Gastroesophageal sphincter (tissue), 4 donors: ENCODE measurements around the gene DNAH17. TPM values are rescaled to one million over a fixed set of nuclear protein-coding genes. Genes with fewer than 3 reads are reported as not detected.

ENCODE experiments used
- ATAC-seq: fragments of 150-250 bp; one replicate; pipeline ENCODE4 v1.9.1; 2016; ENCODE audit warnings: mild to moderate bottlenecking, moderate library complexity
- H3K27ac ChIP-seq, 4 donors: fragments of 200-600 bp; sonication (generic) in 3 of 4; 1 replicate in 3 of 4; 2 replicates in 1 of 4; pipeline ENCODE4 v1.5.1; 2016 to 2019
- H3K27me3 ChIP-seq: fragments of 200-600 bp; sonication (generic); one replicate; pipeline ENCODE4 v1.5.1; 2019
- H3K36me3 ChIP-seq, 2 donors: fragments of 200-600 bp; sonication (generic); one replicate each; pipeline ENCODE4 v1.5.1; 2019; ENCODE audit warnings: control low read depth in 1 of 2
- H3K4me1 ChIP-seq, 3 donors: fragments of 200-600 bp; sonication (generic); 1 replicate in 2 of 3; 2 replicates in 1 of 3; pipeline ENCODE4 v1.5.1; 2016 to 2019; ENCODE audit warnings: control low read depth in 2 of 3
- H3K4me3 ChIP-seq, 2 donors: fragments of 200-600 bp; sonication (generic); one replicate each; pipeline ENCODE4 v1.5.1; 2019; ENCODE audit warnings: mild to moderate bottlenecking in 1 of 2, moderate library complexity in 1 of 2
- H3K9me3 ChIP-seq, 3 donors: fragments of 200-600 bp; sonication (generic); one replicate each; pipeline ENCODE4 v1.5.1; 2017 to 2019; ENCODE audit warnings: control low read depth in 2 of 3
- EP300 ChIP-seq: sonication (generic); formaldehyde crosslinking; IDR thresholded peaks from one replicate; pipeline ENCODE4 v1.6.1; 2017; ENCODE audit warnings: antibody characterized with exemption, mild to moderate bottlenecking
- POLR2A ChIP-seq, 2 donors: fragments of 450-650 bp; IDR thresholded peaks; one replicate each; pipeline ENCODE4 v1.6.1; 2017; ENCODE audit warnings: antibody characterized with exemption in 2 of 2, mild to moderate bottlenecking in 2 of 2, moderate library complexity in 1 of 2
- POLR2AphosphoS5 ChIP-seq: sonication (generic); formaldehyde crosslinking; IDR thresholded peaks from one replicate; pipeline ENCODE4 v1.6.1; 2017; ENCODE audit warnings: antibody characterized with exemption
- WGBS, 2 donors: methylation state at CpG; one replicate each; pipeline ENCODE4 v1.1.5; 2018; ENCODE audit warnings: low coverage in 1 of 2; 5-methylcytosine and 5-hydroxymethylcytosine counted together
- total RNA-seq, 4 donors: library from RNA; depleted of rRNA; stranded (reverse); fragments of >200 nt; gene quantifications; one replicate each; pipeline ENCODE4 v1.1.0, GENCODE V29; 2016
- TF ChIP-seq, protein P1 (sequence below), 4 experiments: fragments of 200-600 bp in 2 of 4; fragments of 450-650 bp in 2 of 4; sonication (generic) in 1 of 4; IDR thresholded peaks; one replicate each; pipeline ENCODE4 v1.5.1; 2017 to 2019; ENCODE audit warnings: antibody characterized with exemption in 4 of 4, mild to moderate bottlenecking in 2 of 4, moderate library complexity in 2 of 4

DNAH17 gene
- total RNA-seq, 4 donors from 2014 or later, result 0.15 TPM; not detected in 3

DNA sequence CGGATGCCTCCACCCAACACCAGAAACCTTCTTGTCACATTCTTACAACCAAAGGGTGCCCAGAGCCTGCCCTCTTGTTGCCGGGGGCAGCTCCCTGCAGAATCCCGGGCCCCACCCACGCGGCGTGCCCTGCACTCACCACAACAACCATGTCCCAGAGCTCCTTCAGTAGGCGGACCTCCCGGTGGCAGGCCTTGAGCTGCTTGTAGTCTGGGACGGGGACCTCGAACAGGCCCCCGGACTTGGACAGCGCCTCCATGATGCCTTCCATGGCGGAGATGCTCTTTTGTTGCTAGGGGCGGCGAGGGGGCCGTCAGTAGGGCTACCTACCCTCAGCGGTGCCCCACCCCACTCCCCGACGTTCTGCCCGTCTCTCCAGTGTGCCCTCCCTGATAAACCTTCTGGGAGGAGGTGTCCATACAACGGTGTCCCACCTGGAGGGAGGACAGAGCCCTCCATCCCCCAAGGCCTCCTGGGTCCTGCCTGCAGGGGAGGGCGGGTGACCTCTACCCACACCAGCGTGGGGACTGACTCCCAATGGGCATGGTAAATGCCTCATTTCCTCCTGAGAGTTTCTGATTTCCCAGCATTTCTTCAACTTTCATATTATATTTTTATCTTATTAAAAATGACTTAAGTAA lies 52.2 kb downstream of the DNAH17 start:
- Histone ChIP-seq H3K4me1 (no peaks in the 10 kb centered on the region), H3K4me3 (no peak overlapping the region), H3K27ac (no peak overlapping the region), H3K36me3 (no peaks in the 10 kb centered on the region), H3K27me3 (no peaks in the 10 kb centered on the region), H3K9me3 (no peaks in the 10 kb centered on the region)
- TF ChIP-seq POLR2AphosphoS5 (no peak), POLR2A (IDR thresholded peaks at IDR 0.05) (no peak), EP300 (no peak)
- TF ChIP-seq, protein P1, sequence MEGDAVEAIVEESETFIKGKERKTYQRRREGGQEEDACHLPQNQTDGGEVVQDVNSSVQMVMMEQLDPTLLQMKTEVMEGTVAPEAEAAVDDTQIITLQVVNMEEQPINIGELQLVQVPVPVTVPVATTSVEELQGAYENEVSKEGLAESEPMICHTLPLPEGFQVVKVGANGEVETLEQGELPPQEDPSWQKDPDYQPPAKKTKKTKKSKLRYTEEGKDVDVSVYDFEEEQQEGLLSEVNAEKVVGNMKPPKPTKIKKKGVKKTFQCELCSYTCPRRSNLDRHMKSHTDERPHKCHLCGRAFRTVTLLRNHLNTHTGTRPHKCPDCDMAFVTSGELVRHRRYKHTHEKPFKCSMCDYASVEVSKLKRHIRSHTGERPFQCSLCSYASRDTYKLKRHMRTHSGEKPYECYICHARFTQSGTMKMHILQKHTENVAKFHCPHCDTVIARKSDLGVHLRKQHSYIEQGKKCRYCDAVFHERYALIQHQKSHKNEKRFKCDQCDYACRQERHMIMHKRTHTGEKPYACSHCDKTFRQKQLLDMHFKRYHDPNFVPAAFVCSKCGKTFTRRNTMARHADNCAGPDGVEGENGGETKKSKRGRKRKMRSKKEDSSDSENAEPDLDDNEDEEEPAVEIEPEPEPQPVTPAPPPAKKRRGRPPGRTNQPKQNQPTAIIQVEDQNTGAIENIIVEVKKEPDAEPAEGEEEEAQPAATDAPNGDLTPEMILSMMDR (IDR thresholded peaks at IDR 0.05), result no peak
- WGBS, 2 donors, result 98 to 100% methylated on average over 1 to 6 of the region's 23 CpGs
- no peak for ATAC-seq

DNA sequence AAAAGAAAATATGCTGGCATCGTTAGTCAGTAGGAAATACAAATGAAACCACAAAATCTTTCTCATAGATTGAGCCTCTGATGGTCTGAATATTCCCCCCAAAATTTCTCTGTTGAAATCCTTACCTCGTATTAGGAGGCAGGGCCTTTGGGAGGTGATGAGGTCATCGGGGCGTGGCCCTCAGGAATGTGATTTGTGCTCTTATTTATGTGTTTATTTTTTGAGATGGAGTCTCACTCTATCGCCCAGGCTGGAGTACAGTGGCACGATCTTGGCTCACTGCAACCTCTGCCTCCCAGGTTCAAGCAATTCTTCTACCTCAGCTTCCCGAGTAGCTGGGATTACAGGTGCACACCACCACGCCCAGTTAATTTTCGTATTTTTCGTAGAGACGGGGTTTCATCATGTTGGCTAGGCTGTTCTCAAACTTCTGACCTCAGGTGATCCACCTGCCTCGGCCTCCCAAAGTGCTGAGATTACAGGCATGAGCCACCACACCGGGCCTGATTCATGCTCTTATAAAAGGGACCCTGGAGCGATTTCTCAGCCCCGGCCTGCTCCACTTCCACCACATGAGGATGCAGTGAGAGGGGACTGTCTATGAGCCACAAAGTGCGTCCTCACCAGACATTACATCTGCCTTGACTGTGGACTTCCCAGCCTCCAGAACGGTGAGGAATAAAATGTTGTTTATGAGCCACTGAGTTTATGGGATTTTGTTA lies 53.1 kb downstream of the DNAH17 start:
- WGBS, 2 donors, result 91 to 92% methylated on average over 6 to 17 of the region's 17 CpGs
- Histone ChIP-seq H3K4me1 (no peaks in the 10 kb centered on the region), H3K9me3 (no peaks in the 10 kb centered on the region), H3K27ac (no peak overlapping the region), H3K27me3 (no peaks in the 10 kb centered on the region), H3K4me3 (no peak overlapping the region), H3K36me3 (no peaks in the 10 kb centered on the region)
- no peak for TF ChIP-seq EP300
- TF ChIP-seq POLR2AphosphoS5, result no peak
- no peak for TF ChIP-seq POLR2A (IDR thresholded peaks at IDR 0.05)
- no peak for ATAC-seq

DNA sequence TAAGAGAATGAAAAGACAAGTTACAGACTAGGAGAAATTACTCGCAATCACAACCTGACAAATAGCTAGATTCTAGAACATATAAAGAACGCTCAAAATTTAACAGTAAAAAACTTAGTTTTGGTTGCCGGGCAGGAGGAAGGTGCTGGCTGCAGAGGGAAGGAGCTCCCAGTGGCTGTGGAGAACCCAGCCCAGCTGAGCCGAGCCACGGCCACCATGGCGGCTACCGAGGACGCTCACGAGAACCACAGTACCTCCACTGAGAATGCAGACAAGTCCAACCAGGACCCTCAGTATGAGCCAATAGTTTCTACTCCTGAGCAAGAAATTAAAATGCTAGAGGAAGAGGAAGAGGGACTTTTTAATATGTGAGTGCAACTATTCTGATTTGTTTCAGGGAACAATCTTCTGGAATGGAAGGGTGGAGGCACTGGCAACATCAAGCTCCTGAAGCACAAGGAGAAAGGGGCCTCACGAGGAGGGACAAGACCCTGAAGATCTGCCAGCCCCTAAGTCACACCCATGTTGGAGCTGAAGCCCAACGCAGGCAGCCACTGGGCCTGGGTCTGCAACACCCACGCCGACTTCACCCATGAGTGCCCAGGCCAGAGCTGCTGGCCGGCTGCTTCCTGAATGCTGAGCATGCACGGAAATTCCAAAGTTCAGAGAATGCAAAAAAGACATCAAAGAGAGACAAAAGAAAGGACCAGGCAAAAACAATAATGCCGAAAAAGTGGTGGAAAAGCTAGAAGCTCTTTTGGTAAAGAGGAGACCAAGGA lies 55.0 kb downstream of the DNAH17 start:
- H3K27ac ChIP-seq, result no peak overlapping the region
- ATAC-seq, result no peak
- WGBS, 2 donors, result 91 to 95% methylated on average over 10 to 16 of the region's 16 CpGs

DNA sequence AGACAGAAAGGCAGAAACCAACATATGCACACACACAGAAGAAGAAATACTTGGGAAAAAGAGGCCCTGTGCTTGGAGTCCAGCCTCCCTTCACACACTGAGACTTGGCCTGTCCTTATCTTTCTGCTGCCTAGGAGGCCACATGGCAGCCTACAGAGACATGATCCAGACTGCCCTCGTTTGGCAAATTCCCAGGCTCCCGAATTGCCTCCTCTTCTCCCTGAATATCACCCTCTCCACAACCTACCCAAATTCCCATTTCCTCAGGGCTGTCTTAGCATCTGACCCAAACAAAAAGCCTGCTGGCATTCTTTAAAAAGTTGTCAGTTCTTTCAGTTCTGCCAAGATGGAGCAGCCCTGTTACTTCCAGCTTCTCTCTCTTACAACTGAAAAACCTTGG lies 59.8 kb downstream of the DNAH17 start:
- Histone ChIP-seq H3K4me1 (no peaks in the 10 kb centered on the region), H3K27ac (no peak overlapping the region), H3K27me3 (no peaks in the 10 kb centered on the region), H3K4me3 (no peak overlapping the region), H3K9me3 (no peaks in the 10 kb centered on the region), H3K36me3 (no peaks in the 10 kb centered on the region)
- no peak for ATAC-seq
- WGBS, 2 donors, result 10 to 27% methylated on average over 2 of the region's 2 CpGs
- no peak for TF ChIP-seq POLR2A (IDR thresholded peaks at IDR 0.05)

More for the DNA sequence above, 55.0 kb downstream of the DNAH17 start:
- TF ChIP-seq EP300 (no peak), POLR2AphosphoS5 (no peak)
- Histone ChIP-seq H3K4me1 (no peaks in the 10 kb centered on the region), H3K9me3 (no peaks in the 10 kb centered on the region), H3K4me3 (no peak overlapping the region), H3K27me3 (no peaks in the 10 kb centered on the region), H3K36me3 (no peaks in the 10 kb centered on the region)

DNA sequence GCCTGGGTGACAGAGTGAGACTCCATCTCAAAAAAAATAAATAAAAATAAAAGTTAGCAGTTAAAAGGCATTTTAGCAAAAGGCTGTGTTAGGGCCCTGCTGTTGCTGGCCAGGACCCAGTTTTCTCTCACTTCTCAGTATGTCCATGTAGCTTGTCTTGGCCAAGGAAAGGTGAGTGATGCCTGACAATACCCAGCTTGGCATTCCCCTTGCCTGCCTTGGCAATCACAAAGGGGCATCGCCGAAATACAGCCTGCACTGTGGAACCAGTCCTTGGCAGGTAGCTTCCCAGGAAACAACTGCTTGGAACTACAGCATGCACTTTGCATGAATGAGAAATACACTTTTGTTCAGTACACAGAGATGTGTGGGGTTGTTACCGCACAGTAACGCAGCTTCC lies 61.7 kb downstream of the DNAH17 start:
- H3K36me3 ChIP-seq, result no peaks in the 10 kb centered on the region
- peaks cover 0 to 4% (median 0%) of the 10 kb centered on the region in 3 donors for H3K9me3 ChIP-seq
- no peaks in the 10 kb centered on the region for H3K4me1 ChIP-seq
- TF ChIP-seq EP300 (no peak), POLR2AphosphoS5 (no peak), POLR2A (IDR thresholded peaks at IDR 0.05) (no peak)
- TF ChIP-seq, protein P1 (IDR thresholded peaks at IDR 0.05), result no peak
- no peak overlapping the region for H3K27ac ChIP-seq
- no peak for ATAC-seq
- no peaks in the 10 kb centered on the region for H3K27me3 ChIP-seq
- no peak overlapping the region for H3K4me3 ChIP-seq
- WGBS, 2 donors, result 100% methylated on average over 2 of the region's 4 CpGs

DNA sequence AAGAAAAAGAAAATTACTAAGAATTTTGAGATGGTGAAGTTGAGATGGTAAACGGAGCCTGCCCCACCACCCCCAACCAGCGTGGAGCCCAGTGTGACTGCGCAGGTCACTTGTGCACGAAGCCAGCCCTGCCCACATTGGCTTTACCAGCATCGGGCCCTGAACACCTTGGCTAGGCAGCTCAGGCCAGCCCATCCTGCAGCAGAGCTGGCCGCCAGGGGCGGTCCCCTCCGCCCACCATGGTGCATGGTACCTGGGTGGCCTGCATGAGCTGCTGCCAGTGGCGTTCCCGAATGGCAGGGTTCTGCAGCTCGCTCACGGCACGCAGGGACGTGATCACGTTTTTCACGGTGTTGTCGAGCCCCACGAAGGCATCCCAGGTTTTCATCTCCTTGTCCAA lies 62.7 kb downstream of the DNAH17 start:
- ATAC-seq, result no peak
- Histone ChIP-seq H3K36me3 (no peaks in the 10 kb centered on the region), H3K9me3 (peaks cover 0 to 4% (median 0%) of the 10 kb centered on the region in 3 donors), H3K27ac (no peak overlapping the region), H3K4me3 (no peak overlapping the region), H3K4me1 (no peaks in the 10 kb centered on the region), H3K27me3 (no peaks in the 10 kb centered on the region)
- WGBS, 2 donors, result 100% methylated on average over 13 of the region's 18 CpGs; no CpG with 5 or more reads in 1 of the 2 donors
- TF ChIP-seq, protein P1 (IDR thresholded peaks at IDR 0.05), result no peak
- TF ChIP-seq POLR2A (IDR thresholded peaks at IDR 0.05), result no peak
- TF ChIP-seq EP300, result no peak
